ENCODE data around the gene OSCP1.

The OSCP1 gene

DNA sequence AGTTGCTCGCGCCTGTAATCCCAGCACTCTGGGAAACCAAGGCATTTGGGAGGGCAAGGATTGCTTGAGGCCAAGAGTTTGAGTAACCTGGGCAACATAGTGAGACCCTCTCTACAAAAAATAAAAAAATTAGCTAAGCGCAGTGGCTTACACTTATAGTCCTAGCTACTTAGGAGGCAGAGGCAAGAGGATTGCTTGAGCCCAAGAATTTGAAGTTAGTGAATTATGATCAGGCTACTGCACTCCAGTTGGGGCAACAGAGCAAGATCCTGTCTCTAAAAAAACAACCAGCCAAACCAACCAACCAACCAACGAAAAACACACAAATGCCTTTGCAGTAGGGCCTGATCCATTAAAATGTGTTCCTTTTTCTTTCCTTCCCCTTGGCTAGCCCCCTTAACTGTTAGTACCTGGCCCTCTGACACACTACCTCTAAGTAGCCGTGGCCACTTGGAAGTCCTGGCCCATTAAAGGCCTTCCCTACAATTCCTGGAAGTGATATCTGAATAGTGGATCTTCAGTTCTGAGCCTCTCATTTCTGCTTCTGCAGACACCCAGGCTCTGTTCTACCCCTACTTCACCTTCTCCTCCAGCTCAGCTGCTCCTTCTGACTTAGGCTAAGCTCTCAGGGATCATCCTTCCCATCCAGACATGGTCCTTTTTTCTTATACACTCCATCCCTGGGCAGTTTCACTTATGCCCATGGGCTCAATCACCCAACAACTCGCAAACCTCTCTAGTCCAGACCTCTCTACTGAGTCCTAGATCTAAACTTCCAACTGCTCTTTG, 3.5 kb upstream of the OSCP1 start:
- Histone ChIP-seq H3K27me3 (ENCODE audit: insufficient read depth, poor library complexity, severe bottlenecking) (no peaks in the 10 kb centered on the region), H3K27ac (replicated peaks) (no peak overlapping the region), H3K4me3 (replicated peaks; ENCODE audit: insufficient read depth, low read length) (no peak overlapping the region)
- TF ChIP-seq CTCF (IDR thresholded peaks at IDR 0.05; ENCODE audit: insufficient read depth, low read length) (no peak), SPI1 (IDR thresholded peaks at IDR 0.05; ENCODE audit: borderline replicate concordance, low read depth) (no peak), POLR2AphosphoS5 (IDR thresholded peaks at IDR 0.05; ENCODE audit: low read depth) (no peak), GABPA (IDR thresholded peaks at IDR 0.05; ENCODE audit: low read depth) (no peak)
- TF ChIP-seq, protein P1, sequence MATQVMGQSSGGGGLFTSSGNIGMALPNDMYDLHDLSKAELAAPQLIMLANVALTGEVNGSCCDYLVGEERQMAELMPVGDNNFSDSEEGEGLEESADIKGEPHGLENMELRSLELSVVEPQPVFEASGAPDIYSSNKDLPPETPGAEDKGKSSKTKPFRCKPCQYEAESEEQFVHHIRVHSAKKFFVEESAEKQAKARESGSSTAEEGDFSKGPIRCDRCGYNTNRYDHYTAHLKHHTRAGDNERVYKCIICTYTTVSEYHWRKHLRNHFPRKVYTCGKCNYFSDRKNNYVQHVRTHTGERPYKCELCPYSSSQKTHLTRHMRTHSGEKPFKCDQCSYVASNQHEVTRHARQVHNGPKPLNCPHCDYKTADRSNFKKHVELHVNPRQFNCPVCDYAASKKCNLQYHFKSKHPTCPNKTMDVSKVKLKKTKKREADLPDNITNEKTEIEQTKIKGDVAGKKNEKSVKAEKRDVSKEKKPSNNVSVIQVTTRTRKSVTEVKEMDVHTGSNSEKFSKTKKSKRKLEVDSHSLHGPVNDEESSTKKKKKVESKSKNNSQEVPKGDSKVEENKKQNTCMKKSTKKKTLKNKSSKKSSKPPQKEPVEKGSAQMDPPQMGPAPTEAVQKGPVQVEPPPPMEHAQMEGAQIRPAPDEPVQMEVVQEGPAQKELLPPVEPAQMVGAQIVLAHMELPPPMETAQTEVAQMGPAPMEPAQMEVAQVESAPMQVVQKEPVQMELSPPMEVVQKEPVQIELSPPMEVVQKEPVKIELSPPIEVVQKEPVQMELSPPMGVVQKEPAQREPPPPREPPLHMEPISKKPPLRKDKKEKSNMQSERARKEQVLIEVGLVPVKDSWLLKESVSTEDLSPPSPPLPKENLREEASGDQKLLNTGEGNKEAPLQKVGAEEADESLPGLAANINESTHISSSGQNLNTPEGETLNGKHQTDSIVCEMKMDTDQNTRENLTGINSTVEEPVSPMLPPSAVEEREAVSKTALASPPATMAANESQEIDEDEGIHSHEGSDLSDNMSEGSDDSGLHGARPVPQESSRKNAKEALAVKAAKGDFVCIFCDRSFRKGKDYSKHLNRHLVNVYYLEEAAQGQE (IDR thresholded peaks at IDR 0.05; ENCODE audit: insufficient replicate concordance, low read depth), result no peak
- no peak for DNase-seq (ENCODE audit: low read depth in 1 of 2, low spot score in 1 of 2)

DNA sequence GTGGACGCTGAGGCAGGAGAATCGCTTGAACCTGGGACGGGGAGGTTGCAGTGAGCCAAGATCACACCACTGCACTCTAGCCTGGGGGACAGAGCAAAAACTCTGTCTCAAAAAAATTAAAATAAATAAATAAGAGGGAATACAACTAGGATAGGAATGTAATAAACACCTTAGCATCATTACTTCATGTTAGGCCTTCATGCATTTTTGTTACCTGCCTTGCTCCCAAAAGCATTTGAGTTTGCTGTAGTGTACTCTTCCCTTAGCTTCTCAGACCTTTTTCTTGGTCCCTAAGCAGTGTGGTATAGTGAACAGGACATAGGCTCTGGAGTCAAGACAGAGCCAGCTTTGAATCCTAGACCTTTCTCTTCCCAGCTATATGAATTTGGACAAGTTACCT, 2.8 kb upstream of the OSCP1 start:
- Histone ChIP-seq H3K4me3 (replicated peaks; ENCODE audit: insufficient read depth, low read length) (no peak overlapping the region), H3K27ac (replicated peaks) (no peak overlapping the region), H3K27me3 (ENCODE audit: insufficient read depth, poor library complexity, severe bottlenecking) (no peaks in the 10 kb centered on the region)
- no peak for DNase-seq (ENCODE audit: low read depth in 1 of 2, low spot score in 1 of 2)
- no peak for TF ChIP-seq CTCF (IDR thresholded peaks at IDR 0.05; ENCODE audit: insufficient read depth, low read length)
- TF ChIP-seq GABPA (IDR thresholded peaks at IDR 0.05; ENCODE audit: low read depth), result no peak
- TF ChIP-seq, protein P1 (IDR thresholded peaks at IDR 0.05; ENCODE audit: insufficient replicate concordance, low read depth), result no peak
- TF ChIP-seq POLR2AphosphoS5 (IDR thresholded peaks at IDR 0.05; ENCODE audit: low read depth), result no peak
- TF ChIP-seq SPI1 (IDR thresholded peaks at IDR 0.05; ENCODE audit: borderline replicate concordance, low read depth), result no peak

DNA sequence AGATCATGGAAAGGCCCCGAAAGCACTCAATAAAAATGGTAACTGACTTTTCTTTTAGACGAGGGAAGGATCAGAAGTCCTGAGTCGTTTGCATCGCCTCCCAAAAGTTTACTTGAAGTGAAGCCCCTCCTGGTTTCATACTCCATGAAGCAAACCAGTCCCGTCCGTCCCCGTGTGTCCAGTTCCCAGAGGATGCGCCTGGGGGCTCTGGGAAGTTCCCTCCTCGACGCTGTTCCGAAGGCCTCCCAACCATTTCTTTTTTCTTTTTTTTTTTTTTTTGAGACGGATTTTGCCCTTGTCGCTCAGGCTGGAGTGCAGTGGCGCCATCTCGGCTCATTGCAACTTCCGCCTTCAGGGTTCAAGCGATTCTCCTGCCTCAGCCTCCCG, 661 bp upstream of the OSCP1 start:
- no peak for DNase-seq (ENCODE audit: low read depth in 1 of 2, low spot score in 1 of 2)
- H3K27ac ChIP-seq (replicated peaks), result no peak overlapping the region
- TF ChIP-seq POLR2AphosphoS5 (IDR thresholded peaks at IDR 0.05; ENCODE audit: low read depth) (no peak), SPI1 (IDR thresholded peaks at IDR 0.05; ENCODE audit: borderline replicate concordance, low read depth) (no peak), CTCF (IDR thresholded peaks at IDR 0.05; ENCODE audit: insufficient read depth, low read length) (no peak), GABPA (IDR thresholded peaks at IDR 0.05; ENCODE audit: low read depth) (no peak)
- TF ChIP-seq, protein P1 (IDR thresholded peaks at IDR 0.05; ENCODE audit: insufficient replicate concordance, low read depth), result no peak
- H3K27me3 ChIP-seq (ENCODE audit: insufficient read depth, poor library complexity, severe bottlenecking), result no peaks in the 10 kb centered on the region
- H3K4me3 ChIP-seq (replicated peaks; ENCODE audit: insufficient read depth, low read length), result no peak overlapping the region
